Naive thymus-derived CD4-positive, alpha-beta T cell (primary cell): Measurements from ENCODE around the gene GPRC5A. TPM values are rescaled to one million over a fixed set of nuclear protein-coding genes. Genes with fewer than 3 reads are reported as not detected.

ENCODE experiments used
- ATAC-seq: fragments of 150-1000 bp; cut with Tn5 transposase; 2 replicates; pipeline ENCODE4 v1.10.0; 2021; ENCODE audit warnings: mild to moderate bottlenecking, moderate library complexity
- CTCF ChIA-PET: fragments of 350-600 bp; sonication (Branson Sonifier 250); formaldehyde crosslinking; loops from one replicate; lab custom pipeline; 2021; ENCODE audit warnings: antibody characterized with exemption; lab: Charles Lee
- POLR2A ChIA-PET: fragments of 350-600 bp; sonication (Branson Sonifier 250); formaldehyde crosslinking; loops from one replicate; lab custom pipeline; 2021; ENCODE audit warnings: antibody characterized with exemption, inconsistent platforms; lab: Charles Lee
- DNase-seq, 9 donors: peaks; one replicate each; pipeline versions ENCODE4 v3.0.0 to v3.0.0-alpha.2; 2020 to 2022; ENCODE audit warnings: mixed read lengths in 1 of 9
- H3K27ac ChIP-seq: one replicate; pipeline ENCODE4 v1.7.0; 2013; ENCODE audit warnings: mild to moderate bottlenecking, low read depth, low read length, moderate library complexity
- H3K27me3 ChIP-seq, 2 donors: one replicate each; pipeline ENCODE4 v1.7.0; 2013; ENCODE audit warnings: low read length in 2 of 2, mild to moderate bottlenecking in 2 of 2, moderate library complexity in 2 of 2; ENCODE audit not compliant: control insufficient read depth in 2 of 2, insufficient read depth in 2 of 2
- H3K36me3 ChIP-seq, 3 experiments: 1 replicate in 2 of 3; 2 replicates in 1 of 3; pipeline ENCODE4 v1.7.0; 2013; ENCODE audit warnings: low read length in 3 of 3, mild to moderate bottlenecking in 3 of 3, moderate library complexity in 1 of 3; ENCODE audit not compliant: insufficient read depth in 3 of 3, control insufficient read depth in 2 of 3
- H3K4me1 ChIP-seq, 2 donors: one replicate each; pipeline ENCODE4 v1.7.0; 2013; ENCODE audit warnings: low read length in 2 of 2, mild to moderate bottlenecking in 2 of 2, moderate library complexity in 1 of 2; ENCODE audit not compliant: control insufficient read depth in 2 of 2, insufficient read depth in 2 of 2
- H3K4me3 ChIP-seq: 2 replicates; pipeline ENCODE4 v1.7.0; 2013; ENCODE audit warnings: mild to moderate bottlenecking, low read length
- H3K9me3 ChIP-seq, 3 experiments: 1 replicate in 2 of 3; 2 replicates in 1 of 3; pipeline ENCODE4 v1.7.0; 2013; ENCODE audit warnings: low read length in 3 of 3; ENCODE audit not compliant: control insufficient read depth in 2 of 3
- H3K27ac Mint-ChIP-seq, 9 donors: one replicate each; pipeline ENCODE4 v1.8.0; 2020 to 2022; ENCODE audit warnings: mixed read lengths in 9 of 9, mild to moderate bottlenecking in 8 of 9, moderate library complexity in 5 of 9, inconsistent platforms in 2 of 9
- H3K27me3 Mint-ChIP-seq, 5 donors: one replicate each; pipeline ENCODE4 v1.8.0; 2021 to 2022; ENCODE audit warnings: mixed read lengths in 5 of 5, mild to moderate bottlenecking in 1 of 5
- H3K36me3 Mint-ChIP-seq, 5 donors: one replicate each; pipeline ENCODE4 v1.8.0; 2020 to 2022; ENCODE audit warnings: mixed read lengths in 5 of 5, mild to moderate bottlenecking in 3 of 5, inconsistent platforms in 1 of 5
- H3K4me1 Mint-ChIP-seq, 7 donors: one replicate each; pipeline ENCODE4 v1.8.0; 2020 to 2022; ENCODE audit warnings: mixed read lengths in 7 of 7, mild to moderate bottlenecking in 3 of 7, inconsistent platforms in 1 of 7
- H3K4me3 Mint-ChIP-seq, 10 donors: one replicate each; pipeline ENCODE4 v1.8.0; 2020 to 2022; ENCODE audit warnings: mild to moderate bottlenecking in 10 of 10, mixed read lengths in 10 of 10, moderate library complexity in 6 of 10, inconsistent platforms in 2 of 10
- H3K9me3 Mint-ChIP-seq, 11 donors: one replicate each; pipeline ENCODE4 v1.8.0; 2020 to 2022; ENCODE audit warnings: mixed read lengths in 11 of 11, mild to moderate bottlenecking in 4 of 11, inconsistent platforms in 1 of 11, moderate library complexity in 1 of 11
- intact Hi-C, 2 donors: fragments of 100-400 bp; cut with micrococcal nuclease; formaldehyde crosslinking; loops; one replicate each; pipeline ENCODE4 v1.15.1; 2023
- polyA plus RNA-seq, 2 donors: library from polyadenylated mRNA; unstranded; fragments of 300-500 nt; fragmentation: Illumina TruSeq; gene quantifications; one replicate each; pipeline ENCODE4 v1.2.3, GENCODE V29; 2021
- total RNA-seq, 6 experiments: library from RNA in 5 of 6; stranded (reverse) in 5 of 6; gene quantifications; 1 replicate in 5 of 6; 2 replicates in 1 of 6; pipeline ENCODE4 v1.2.3 and lab custom pipeline; 2021 to 2026

The GPRC5A gene
- total and polyA plus RNA-seq, 7 experiments from 2014 or later, result 0.05 to 0.93 (median 0.13) TPM; not detected in 2

DNA sequence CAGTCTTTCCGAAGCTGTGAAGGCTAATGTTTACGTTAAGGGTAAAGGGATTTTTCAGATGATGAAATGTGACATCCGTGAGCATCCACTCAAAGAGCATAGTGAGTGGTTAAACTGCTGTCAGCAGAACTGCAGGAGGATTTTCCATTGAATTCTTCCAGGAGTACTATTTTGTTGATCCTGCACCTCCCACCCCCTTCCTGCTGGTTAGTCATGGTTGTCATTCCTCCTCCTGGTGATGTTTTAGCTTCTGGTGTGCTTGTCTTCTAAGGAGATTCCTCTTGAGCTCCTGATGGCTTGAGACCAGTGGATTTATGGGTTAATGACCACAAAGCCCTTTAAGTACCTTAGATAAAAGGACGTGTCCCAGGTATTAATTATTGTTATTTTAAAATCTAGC lies 63.0 kb downstream of the GPRC5A start:
- intact Hi-C loops, result no loop called here
- H3K36me3 ChIP-seq, result no peaks in the 10 kb centered on the region

DNA sequence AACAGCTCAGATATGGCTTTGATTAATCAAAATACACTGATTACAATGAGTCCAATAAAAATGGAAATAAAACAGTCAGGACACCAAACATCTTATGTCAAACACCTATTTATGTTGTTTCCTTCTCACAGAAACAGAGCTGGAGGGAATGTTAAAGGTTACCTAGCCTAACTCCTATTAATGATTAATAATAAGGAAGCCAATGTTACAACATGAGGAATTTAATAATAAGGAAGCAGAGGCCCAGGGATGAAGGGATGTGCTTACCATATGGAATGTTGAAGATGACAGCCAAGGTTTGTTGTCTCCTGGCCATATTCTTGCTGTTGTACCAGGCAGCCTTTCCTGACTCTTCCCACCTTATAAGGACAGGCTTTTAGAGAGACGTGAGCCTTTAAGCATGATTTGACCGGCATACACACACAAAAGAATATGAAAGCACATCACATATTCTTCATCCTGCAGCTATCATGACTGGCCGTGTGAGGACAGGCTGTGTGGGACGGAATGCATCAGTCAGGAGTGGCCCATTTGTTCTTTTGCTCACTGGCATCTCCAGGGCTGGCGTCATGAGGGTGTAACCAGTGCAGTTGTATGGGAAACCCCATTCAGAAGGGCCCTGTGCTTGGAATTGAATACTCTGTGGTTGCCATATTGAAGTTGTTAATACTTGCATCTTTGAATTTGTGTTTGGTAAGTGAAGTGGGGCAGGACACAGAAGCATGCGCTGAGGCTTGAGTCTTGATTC lies 63.7 kb downstream of the GPRC5A start:
- H3K4me3 ChIP-seq, result no peak overlapping the region
- no peak for DNase-seq
- no peaks in the 10 kb centered on the region for H3K9me3 ChIP-seq
- peaks cover 0 to 7% (median 0%) of the 10 kb centered on the region in 5 donors for H3K36me3 Mint-ChIP-seq
- no peaks in the 10 kb centered on the region for H3K4me1 Mint-ChIP-seq
- CTCF ChIA-PET, result interaction anchor here (0.8 kb wide), 1 partner anchor 14 kb away, joined by 3 read pairs; no protein-coding TSS in a partner anchor
- no peaks in the 10 kb centered on the region for H3K4me1 ChIP-seq
- peaks cover 0 to 3% (median 0%) of the 10 kb centered on the region in 11 donors for H3K9me3 Mint-ChIP-seq
- H3K27ac Mint-ChIP-seq, result no peak overlapping the region
- H3K36me3 ChIP-seq, result no peaks in the 10 kb centered on the region
- H3K27me3 ChIP-seq, result no peaks in the 10 kb centered on the region
- no peak overlapping the region for H3K4me3 Mint-ChIP-seq
- POLR2A ChIA-PET, result no interaction called here
- peaks cover 0 to 7% (median 0%) of the 10 kb centered on the region in 5 donors for H3K27me3 Mint-ChIP-seq
- no peak overlapping the region for H3K27ac ChIP-seq
- intact Hi-C loops, result no loop called here
- ATAC-seq, result no peak

More for the DNA sequence above, 63.0 kb downstream of the GPRC5A start:
- Mint-ChIP-seq H3K27ac (no peak overlapping the region), H3K9me3 (peaks cover 0 to 3% (median 0%) of the 10 kb centered on the region in 11 donors), H3K4me1 (no peaks in the 10 kb centered on the region), H3K36me3 (peaks cover 0 to 14% (median 0%) of the 10 kb centered on the region in 5 donors), H3K27me3 (peaks cover 0 to 7% (median 0%) of the 10 kb centered on the region in 5 donors), H3K4me3 (no peak overlapping the region)
- CTCF ChIA-PET, result interaction anchor here (0.8 kb wide), 1 partner anchor 13 kb away, joined by 3 read pairs; no protein-coding TSS in a partner anchor
- no peaks in the 10 kb centered on the region for H3K4me1 ChIP-seq
- H3K4me3 ChIP-seq, result no peak overlapping the region
- POLR2A ChIA-PET, result no interaction called here
- ATAC-seq, result no peak
- H3K9me3 ChIP-seq, result no peaks in the 10 kb centered on the region
- DNase-seq, result no peak
- no peak overlapping the region for H3K27ac ChIP-seq
- no peaks in the 10 kb centered on the region for H3K27me3 ChIP-seq

GRCh38 chr12:12958886-12959285 lies 67.5 kb downstream of the GPRC5A start:
- H3K27ac ChIP-seq, result no peak overlapping the region
- POLR2A ChIA-PET, result no interaction called here
- peaks cover 0 to 4% (median 0%) of the 10 kb centered on the region in 7 donors for H3K4me1 Mint-ChIP-seq
- H3K27me3 Mint-ChIP-seq, result peaks cover 0 to 7% (median 0%) of the 10 kb centered on the region in 5 donors
- no peaks in the 10 kb centered on the region for H3K4me1 ChIP-seq
- ATAC-seq, result no peak
- no peak for DNase-seq
- H3K4me3 ChIP-seq, result no peak overlapping the region
- H3K9me3 ChIP-seq, result no peaks in the 10 kb centered on the region
- no peaks in the 10 kb centered on the region for H3K27me3 ChIP-seq
- no peak overlapping the region for H3K27ac Mint-ChIP-seq
- no peak overlapping the region for H3K4me3 Mint-ChIP-seq
- H3K9me3 Mint-ChIP-seq, result peaks cover 0 to 2% (median 0%) of the 10 kb centered on the region in 11 donors
- H3K36me3 Mint-ChIP-seq, result no peaks in the 10 kb centered on the region
- intact Hi-C loops, result no loop called here
- no peaks in the 10 kb centered on the region for H3K36me3 ChIP-seq
- CTCF ChIA-PET, result interaction anchor here (1.5 kb wide), 1 partner anchor 43 kb away, joined by 3 read pairs; no protein-coding TSS in a partner anchor

GRCh38 chr12:12960639-12961209 lies 69.4 kb downstream of the GPRC5A start:
- H3K27ac ChIP-seq, result no peak overlapping the region
- H3K9me3 ChIP-seq, result no peaks in the 10 kb centered on the region
- POLR2A ChIA-PET, result no interaction called here
- no peaks in the 10 kb centered on the region for H3K4me1 ChIP-seq
- ATAC-seq (no peak), DNase-seq (no peak)
- no peak overlapping the region for H3K4me3 Mint-ChIP-seq
- H3K36me3 Mint-ChIP-seq, result peaks cover 0 to 5% (median 4%) of the 10 kb centered on the region in 5 donors
- no peaks in the 10 kb centered on the region for H3K36me3 ChIP-seq
- H3K9me3 Mint-ChIP-seq, result peaks cover 0 to 8% (median 0%) of the 10 kb centered on the region in 11 donors
- H3K27me3 Mint-ChIP-seq, result peaks cover 0 to 3% (median 0%) of the 10 kb centered on the region in 5 donors
- intact Hi-C loops, result no loop called here
- H3K4me3 ChIP-seq, result no peak overlapping the region
- H3K4me1 Mint-ChIP-seq, result peaks cover 0 to 11% (median 0%) of the 10 kb centered on the region in 7 donors
- no peak overlapping the region for H3K27ac Mint-ChIP-seq
- CTCF ChIA-PET, result no interaction called here
- H3K27me3 ChIP-seq, result no peaks in the 10 kb centered on the region

DNA sequence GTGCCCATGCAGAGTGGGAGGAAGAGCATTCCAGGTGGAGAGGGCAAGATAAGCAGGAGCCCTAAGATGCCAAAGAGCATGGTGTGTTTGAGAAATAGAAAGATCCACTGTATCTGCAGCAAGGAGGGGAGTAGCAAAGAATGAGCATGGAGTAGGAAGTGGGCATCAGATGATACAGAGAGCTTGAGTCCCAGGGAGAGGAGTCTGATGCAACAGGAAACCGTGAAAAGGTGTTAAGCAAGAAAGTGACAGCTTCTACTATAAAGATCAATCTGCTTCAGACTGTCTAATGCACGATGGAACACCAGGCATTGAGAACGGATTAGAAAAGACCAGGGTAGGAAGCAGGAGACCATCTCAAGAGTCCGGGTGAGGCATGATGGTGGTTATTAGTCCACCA lies 72.9 kb downstream of the GPRC5A start:
- ChIA-PET POLR2A (no interaction called here), CTCF (interaction anchor here (0.6 kb wide), 1 partner anchor 136 kb away, joined by 4 read pairs; no protein-coding TSS in a partner anchor)
- H3K4me1 Mint-ChIP-seq, result peaks cover 0 to 11% (median 0%) of the 10 kb centered on the region in 7 donors
- H3K36me3 ChIP-seq, result no peaks in the 10 kb centered on the region
- ATAC-seq (no peak), DNase-seq (no peak)
- intact Hi-C loops, result no loop called here
- H3K27ac ChIP-seq, result no peak overlapping the region
- H3K4me1 ChIP-seq, result no peaks in the 10 kb centered on the region
- no peaks in the 10 kb centered on the region for H3K27me3 Mint-ChIP-seq
- no peaks in the 10 kb centered on the region for H3K9me3 ChIP-seq
- H3K4me3 ChIP-seq, result no peak overlapping the region
- no peaks in the 10 kb centered on the region for H3K27me3 ChIP-seq
- no peak overlapping the region for H3K4me3 Mint-ChIP-seq
- H3K9me3 Mint-ChIP-seq, result peaks cover 0 to 8% (median 0%) of the 10 kb centered on the region in 11 donors
- H3K36me3 Mint-ChIP-seq, result peaks cover 8 to 25% (median 11%) of the 10 kb centered on the region in 5 donors
- peak overlapping the region in 1 of 9 donors; percentile 8 for H3K27ac Mint-ChIP-seq

GRCh38 chr12:12965836-12966235 lies 74.5 kb downstream of the GPRC5A start:
- Mint-ChIP-seq H3K4me3 (no peak overlapping the region), H3K9me3 (peaks cover 0 to 8% (median 0%) of the 10 kb centered on the region in 11 donors), H3K36me3 (peaks cover 8 to 32% (median 12%) of the 10 kb centered on the region in 5 donors), H3K27ac (no peak overlapping the region), H3K4me1 (peaks cover 0 to 11% (median 0%) of the 10 kb centered on the region in 7 donors), H3K27me3 (no peaks in the 10 kb centered on the region)
- DNase-seq, result no peak
- no peak overlapping the region for H3K27ac ChIP-seq
- ChIA-PET CTCF (no interaction called here), POLR2A (no interaction called here)
- H3K9me3 ChIP-seq, result no peaks in the 10 kb centered on the region
- no peaks in the 10 kb centered on the region for H3K4me1 ChIP-seq
- H3K4me3 ChIP-seq, result no peak overlapping the region
- H3K36me3 ChIP-seq, result no peaks in the 10 kb centered on the region
- intact Hi-C loops, result no loop called here
- no peak for ATAC-seq
- H3K27me3 ChIP-seq, result no peaks in the 10 kb centered on the region
